HCT116 (cell line): ENCODE measurements around the gene COPG1. TPM values are rescaled to one million over a fixed set of nuclear protein-coding genes. Genes with fewer than 3 reads are reported as not detected.

ENCODE experiments used
- ATAC-seq: fragments of 200-7000 bp; cut with Tn5 transposase; 2 replicates; pipeline ENCODE4 v1.9.1; 2020; ENCODE audit warnings: mild to moderate bottlenecking, moderate library complexity
- BruUV-seq: library from RNA; stranded (reverse); fragments of 400-500 nt; replicated peaks from 2 replicates; lab custom pipeline; 2021; lab: Mats Ljungman, UMichigan
- CTCF ChIA-PET: fragments of 300-600 bp; sonication (Branson Sonifier 250); formaldehyde crosslinking; loops from one replicate; lab custom pipeline; 2021; ENCODE audit warnings: antibody characterized with exemption; lab: Charles Lee
- POLR2A ChIA-PET: fragments of 300-600, 350-600 bp; sonication (Branson Sonifier 250); formaldehyde crosslinking; loops from one replicate; lab custom pipeline; 2021; ENCODE audit warnings: antibody characterized with exemption; lab: Charles Lee
- RAD21 ChIA-PET, 2 experiments: fragments of 300-600 bp; sonication (Branson Sonifier 250); formaldehyde crosslinking; loops; one replicate each; lab custom pipeline; 2023; ENCODE audit warnings: low total read pairs in 2 of 2; ENCODE audit not compliant: uncharacterized antibody in 2 of 2, unreplicated experiment in 2 of 2, low non-redundant PET in 1 of 2; lab: Charles Lee
- DNase-seq: peaks from one replicate; pipeline ENCODE4 v3.0.0-alpha.2; 2010; ENCODE audit warnings: low read depth, low spot score
- H2AFZ ChIP-seq: fragments of 200-600 bp; shearing (Covaris generic), sonication (generic); 2 replicates; pipeline ENCODE4 v1.6.1; 2017; ENCODE audit warnings: low read depth, mixed run types, mixed read lengths, antibody characterized with exemption, low read length; ENCODE audit not compliant: poor library complexity, severe bottlenecking
- H3K27ac ChIP-seq: 2 replicates; pipeline ENCODE4 v1.5.1; 2012; ENCODE audit warnings: low read depth, low read length
- H3K27me3 ChIP-seq: fragments of 200-600 bp; sonication (generic); 2 replicates; pipeline ENCODE4 v1.6.1; 2016; ENCODE audit warnings: mixed run types, low read length, mixed read lengths; ENCODE audit not compliant: insufficient read depth
- H3K36me3 ChIP-seq, 2 experiments: fragments of 200-500 bp in 1 of 2; fragments of 200-600 bp in 1 of 2; sonication (Bioruptor generic) in 1 of 2; sonication (generic) in 1 of 2; 2 replicates each; pipeline versions ENCODE4 v1.5.1 to v1.6.1; 2014 to 2016; ENCODE audit warnings: low read length in 2 of 2, inconsistent platforms in 1 of 2, mixed read lengths in 1 of 2, mixed run types in 1 of 2; ENCODE audit not compliant: insufficient read depth in 2 of 2, control insufficient read depth in 1 of 2
- H3K4me1 ChIP-seq, 2 experiments: fragments of 200-600 bp in 1 of 2; sonication (generic) in 1 of 2; 2 replicates each; pipeline versions ENCODE4 v1.5.1 to v1.6.1; 2012 to 2017; ENCODE audit warnings: low read length in 2 of 2, inconsistent platforms in 1 of 2, mild to moderate bottlenecking in 1 of 2, mixed read lengths in 1 of 2, mixed run types in 1 of 2, moderate library complexity in 1 of 2; ENCODE audit not compliant: insufficient read depth in 2 of 2, control insufficient read depth in 1 of 2
- H3K4me2 ChIP-seq: fragments of 200-600 bp; sonication (generic); 2 replicates; pipeline ENCODE4 v1.6.1; 2017; ENCODE audit warnings: mixed run types, low read length, mixed read lengths
- H3K4me3 ChIP-seq, 2 experiments: fragments of 200-600 bp in 1 of 2; sonication (generic) in 1 of 2; replicated peaks in 1 of 2; 2 replicates each; pipeline ENCODE4 v1.5.1; 2011 to 2016; ENCODE audit warnings: low read length in 2 of 2, control low read depth in 1 of 2, low read depth in 1 of 2, mild to moderate bottlenecking in 1 of 2, mixed read lengths in 1 of 2, mixed run types in 1 of 2
- H3K79me2 ChIP-seq: fragments of 200-600 bp; sonication (generic); 2 replicates; pipeline ENCODE4 v1.6.1; 2017; ENCODE audit warnings: mild to moderate bottlenecking, mixed run types, low read length, moderate library complexity, mixed read lengths; ENCODE audit not compliant: insufficient read depth
- H3K9ac ChIP-seq: fragments of 200-600 bp; sonication (generic); 2 replicates; pipeline ENCODE4 v1.6.1; 2016; ENCODE audit warnings: low read length, mixed read lengths
- H3K9me2 ChIP-seq: fragments of 200-600 bp; sonication (generic), shearing (Covaris generic); 2 replicates; pipeline ENCODE4 v1.6.1; 2017; ENCODE audit warnings: mixed run types, mild to moderate bottlenecking, moderate library complexity; ENCODE audit not compliant: insufficient read depth
- H3K9me3 ChIP-seq, 2 experiments: fragments of 200-500 bp in 1 of 2; fragments of 200-600 bp in 1 of 2; sonication (Bioruptor generic) in 1 of 2; sonication (generic) in 1 of 2; 2 replicates each; pipeline ENCODE4 v1.6.1; 2014 to 2017; ENCODE audit warnings: low read length in 2 of 2, mixed read lengths in 2 of 2, inconsistent platforms in 1 of 2, low read depth in 1 of 2, mild to moderate bottlenecking in 1 of 2, mixed run types in 1 of 2, moderate library complexity in 1 of 2; ENCODE audit not compliant: control insufficient read depth in 1 of 2, insufficient read depth in 1 of 2
- H4K20me1 ChIP-seq: fragments of 200-600 bp; sonication (generic), shearing (Covaris generic); 2 replicates; pipeline ENCODE4 v1.6.1; 2017; ENCODE audit warnings: mixed run types, mild to moderate bottlenecking, moderate library complexity; ENCODE audit not compliant: insufficient read depth
- CEBPB ChIP-seq: IDR thresholded peaks from 2 replicates; pipeline ENCODE4 v1.6.1; 2012; ENCODE audit warnings: low read depth
- ELF1 ChIP-seq: IDR thresholded peaks from 2 replicates; pipeline ENCODE4 v1.6.1; 2012; ENCODE audit warnings: low read depth, borderline replicate concordance
- EZH2 ChIP-seq: fragments of 200-600 bp; sonication (generic); IDR thresholded peaks from 2 replicates; pipeline ENCODE4 v1.6.1; 2017; ENCODE audit warnings: antibody characterized with exemption, mixed run types
- POLR2A ChIP-seq: IDR thresholded peaks from 2 replicates; pipeline ENCODE4 v1.7.0; 2011; ENCODE audit warnings: borderline replicate concordance; ENCODE audit not compliant: insufficient read depth, insufficient read length; ENCODE audit errors: extremely low read depth
- POLR2AphosphoS5 ChIP-seq: IDR thresholded peaks from 2 replicates; pipeline ENCODE4 v1.6.1; 2011; ENCODE audit warnings: mild to moderate bottlenecking, low read depth, low read length, moderate library complexity
- RAD21 ChIP-seq: IDR thresholded peaks from 2 replicates; pipeline ENCODE4 v1.6.1; 2012; ENCODE audit warnings: low read depth, mild to moderate bottlenecking
- SIN3A ChIP-seq: IDR thresholded peaks from 2 replicates; pipeline ENCODE4 v1.6.1; 2012; ENCODE audit warnings: low read depth
- SRF ChIP-seq: IDR thresholded peaks from 2 replicates; pipeline ENCODE4 v1.6.1; 2012; ENCODE audit warnings: low read depth
- TCF7L2 ChIP-seq: IDR thresholded peaks from 2 replicates; pipeline ENCODE4 v1.7.0; 2011; ENCODE audit warnings: borderline replicate concordance, inconsistent platforms; ENCODE audit not compliant: insufficient read depth, insufficient read length; ENCODE audit errors: extremely low read depth
- intact Hi-C: fragments of 100-400 bp; cut with micrococcal nuclease; formaldehyde crosslinking; loops from 2 replicates; pipeline ENCODE4 v1.10.0; 2022
- total RNA-seq: library from RNA; stranded (reverse); gene quantifications from one replicate; pipeline ENCODE4 v1.2.1, GENCODE V29; 2021; ENCODE audit not compliant: unreplicated experiment
- TF ChIP-seq, protein P1 (sequence below): IDR thresholded peaks from 2 replicates; pipeline ENCODE4 v1.6.1; 2011; ENCODE audit warnings: mild to moderate bottlenecking, low read length, moderate library complexity; ENCODE audit not compliant: insufficient replicate concordance; ENCODE audit errors: extremely low read depth
- TF ChIP-seq, protein P2 (sequence below): IDR thresholded peaks from 2 replicates; pipeline ENCODE4 v1.6.1; 2012; ENCODE audit warnings: low read depth
- TF ChIP-seq, protein P3 (sequence below): IDR thresholded peaks from 2 replicates; pipeline ENCODE4 v1.6.1; 2012

Gene COPG1
- total RNA-seq, 1 experiment from 2014 or later, result 182 TPM

DNA sequence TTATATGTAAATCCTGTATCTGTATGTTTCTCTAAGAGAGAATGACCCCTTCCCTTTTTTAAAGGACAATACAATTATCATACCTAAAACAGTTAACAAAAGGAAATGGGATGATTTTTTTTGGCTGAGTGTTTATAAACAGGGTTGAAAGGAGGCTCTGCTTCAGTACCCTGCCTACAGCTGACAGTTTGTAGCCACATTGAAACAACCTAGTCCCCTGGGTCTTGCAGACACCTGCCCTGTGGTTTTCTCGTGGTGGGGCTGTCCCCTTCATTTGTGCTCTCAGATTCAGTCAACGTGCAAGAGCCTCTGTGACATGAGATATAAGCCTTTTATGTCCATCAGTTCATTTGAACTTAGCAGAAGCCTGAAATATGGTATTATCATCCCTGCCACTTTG is 27.0 kb downstream of the COPG1 start:
- Histone ChIP-seq H3K4me1 (peaks cover 10 to 18% of the 10 kb centered on the region in 2 experiments), H3K4me2 (no peak overlapping the region), H3K27ac (no peak overlapping the region), H3K27me3 (no peaks in the 10 kb centered on the region), H2AFZ (no peak overlapping the region), H3K9me3 (no peaks in the 10 kb centered on the region), H3K9me2 (no peaks in the 10 kb centered on the region), H3K36me3 (peaks cover 31 to 34% of the 10 kb centered on the region in 2 experiments), H3K79me2 (peaks cover 20% of the 10 kb centered on the region), H3K4me3 (no peak overlapping the region), H4K20me1 (no peaks in the 10 kb centered on the region), H3K9ac (no peak overlapping the region)
- intact Hi-C loops, result no loop called here
- TF ChIP-seq TCF7L2 (no peak), SIN3A (no peak), EZH2 (no peak), CEBPB (no peak), POLR2A (no peak), POLR2AphosphoS5 (no peak), ELF1 (no peak), RAD21 (no peak), SRF (no peak)
- TF ChIP-seq, protein P1, sequence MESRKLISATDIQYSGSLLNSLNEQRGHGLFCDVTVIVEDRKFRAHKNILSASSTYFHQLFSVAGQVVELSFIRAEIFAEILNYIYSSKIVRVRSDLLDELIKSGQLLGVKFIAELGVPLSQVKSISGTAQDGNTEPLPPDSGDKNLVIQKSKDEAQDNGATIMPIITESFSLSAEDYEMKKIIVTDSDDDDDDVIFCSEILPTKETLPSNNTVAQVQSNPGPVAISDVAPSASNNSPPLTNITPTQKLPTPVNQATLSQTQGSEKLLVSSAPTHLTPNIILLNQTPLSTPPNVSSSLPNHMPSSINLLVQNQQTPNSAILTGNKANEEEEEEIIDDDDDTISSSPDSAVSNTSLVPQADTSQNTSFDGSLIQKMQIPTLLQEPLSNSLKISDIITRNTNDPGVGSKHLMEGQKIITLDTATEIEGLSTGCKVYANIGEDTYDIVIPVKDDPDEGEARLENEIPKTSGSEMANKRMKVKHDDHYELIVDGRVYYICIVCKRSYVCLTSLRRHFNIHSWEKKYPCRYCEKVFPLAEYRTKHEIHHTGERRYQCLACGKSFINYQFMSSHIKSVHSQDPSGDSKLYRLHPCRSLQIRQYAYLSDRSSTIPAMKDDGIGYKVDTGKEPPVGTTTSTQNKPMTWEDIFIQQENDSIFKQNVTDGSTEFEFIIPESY, result no peak
- TF ChIP-seq, protein P2, sequence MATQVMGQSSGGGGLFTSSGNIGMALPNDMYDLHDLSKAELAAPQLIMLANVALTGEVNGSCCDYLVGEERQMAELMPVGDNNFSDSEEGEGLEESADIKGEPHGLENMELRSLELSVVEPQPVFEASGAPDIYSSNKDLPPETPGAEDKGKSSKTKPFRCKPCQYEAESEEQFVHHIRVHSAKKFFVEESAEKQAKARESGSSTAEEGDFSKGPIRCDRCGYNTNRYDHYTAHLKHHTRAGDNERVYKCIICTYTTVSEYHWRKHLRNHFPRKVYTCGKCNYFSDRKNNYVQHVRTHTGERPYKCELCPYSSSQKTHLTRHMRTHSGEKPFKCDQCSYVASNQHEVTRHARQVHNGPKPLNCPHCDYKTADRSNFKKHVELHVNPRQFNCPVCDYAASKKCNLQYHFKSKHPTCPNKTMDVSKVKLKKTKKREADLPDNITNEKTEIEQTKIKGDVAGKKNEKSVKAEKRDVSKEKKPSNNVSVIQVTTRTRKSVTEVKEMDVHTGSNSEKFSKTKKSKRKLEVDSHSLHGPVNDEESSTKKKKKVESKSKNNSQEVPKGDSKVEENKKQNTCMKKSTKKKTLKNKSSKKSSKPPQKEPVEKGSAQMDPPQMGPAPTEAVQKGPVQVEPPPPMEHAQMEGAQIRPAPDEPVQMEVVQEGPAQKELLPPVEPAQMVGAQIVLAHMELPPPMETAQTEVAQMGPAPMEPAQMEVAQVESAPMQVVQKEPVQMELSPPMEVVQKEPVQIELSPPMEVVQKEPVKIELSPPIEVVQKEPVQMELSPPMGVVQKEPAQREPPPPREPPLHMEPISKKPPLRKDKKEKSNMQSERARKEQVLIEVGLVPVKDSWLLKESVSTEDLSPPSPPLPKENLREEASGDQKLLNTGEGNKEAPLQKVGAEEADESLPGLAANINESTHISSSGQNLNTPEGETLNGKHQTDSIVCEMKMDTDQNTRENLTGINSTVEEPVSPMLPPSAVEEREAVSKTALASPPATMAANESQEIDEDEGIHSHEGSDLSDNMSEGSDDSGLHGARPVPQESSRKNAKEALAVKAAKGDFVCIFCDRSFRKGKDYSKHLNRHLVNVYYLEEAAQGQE, result no peak
- TF ChIP-seq, protein P3, sequence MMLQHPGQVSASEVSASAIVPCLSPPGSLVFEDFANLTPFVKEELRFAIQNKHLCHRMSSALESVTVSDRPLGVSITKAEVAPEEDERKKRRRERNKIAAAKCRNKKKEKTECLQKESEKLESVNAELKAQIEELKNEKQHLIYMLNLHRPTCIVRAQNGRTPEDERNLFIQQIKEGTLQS, result no peak
- ChIA-PET POLR2A (no interaction called here), RAD21 (no interaction called here), CTCF (no interaction called here)
- BruUV-seq, result no TSS peak
- DNase-seq (no peak), ATAC-seq (no peak)
